ENCODE data around the gene POLD2.

The POLD2 gene

GRCh38 chr7:44100458-44101302 lies 22.7 kb downstream of the POLD2 start:
- DNase-seq, result no peak

GRCh38 chr7:44099669-44100068 lies 23.7 kb downstream of the POLD2 start:
- no peak for DNase-seq

GRCh38 chr7:44098092-44099068 lies 25.0 kb downstream of the POLD2 start:
- DNase-seq, result no peak

- no peak for DNase-seq
Measured at GRCh38 chr7:44097064-44097932, 26.1 kb downstream of the POLD2 start.

GRCh38 chr7:44096326-44096881 lies 26.9 kb downstream of the POLD2 start:
- DNase-seq, result no peak

GRCh38 chr7:44095781-44096180 lies 27.6 kb downstream of the POLD2 start:
- no peak for DNase-seq

GRCh38 chr7:44094883-44095592 lies 28.3 kb downstream of the POLD2 start:
- no peak for DNase-seq

- DNase-seq, result no peak
Measured at GRCh38 chr7:44094365-44094764, 29.0 kb downstream of the POLD2 start.

- no peak for DNase-seq
Measured at GRCh38 chr7:44093102-44093641, 30.2 kb downstream of the POLD2 start.

GRCh38 chr7:44087911-44088838 lies 35.2 kb downstream of the POLD2 start:
- no peak for DNase-seq

GRCh38 chr7:44086627-44087026 lies 36.7 kb downstream of the POLD2 start:
- DNase-seq, result no peak

GRCh38 chr7:44085546-44085945 lies 37.8 kb downstream of the POLD2 start:
- no peak for DNase-seq

- no peak for DNase-seq
Measured at GRCh38 chr7:44084701-44085100, 38.6 kb downstream of the POLD2 start.

GRCh38 chr7:44083796-44084195 lies 39.6 kb downstream of the POLD2 start:
- DNase-seq, result no peak

GRCh38 chr7:44082541-44083207 lies 40.7 kb downstream of the POLD2 start:
- peak; percentile 97 for DNase-seq

GRCh38 chr7:44081266-44081748 lies 42.0 kb downstream of the POLD2 start:
- no peak for DNase-seq

GRCh38 chr7:44080686-44081265 lies 42.6 kb downstream of the POLD2 start:
- no peak for DNase-seq

- DNase-seq, result no peak
Measured at GRCh38 chr7:44080118-44080517, 43.2 kb downstream of the POLD2 start.
